SK-N-SH treated with all-trans-retinoic acid at 6 μM for 48 hours (cell line): ENCODE results near the gene DYNC1LI1.

Source experiments
- ARNTL ChIP-seq: fragments of 450-650 bp; formaldehyde crosslinking; IDR thresholded peaks from 2 replicates; pipeline ENCODE4 v1.5.0; 2020; ENCODE audit warnings: low read depth, mild to moderate bottlenecking, moderate library complexity, borderline replicate concordance
- CSRNP3 ChIP-seq: fragments of 250-450 bp; sonication (Bioruptor Pico); IDR thresholded peaks from 2 replicates; pipeline ENCODE4 v1.5.1; 2021; ENCODE audit warnings: mild to moderate bottlenecking, moderate library complexity
- RARB ChIP-seq: fragments of 250-450 bp; sonication (Bioruptor Pico); IDR thresholded peaks from 2 replicates; pipeline ENCODE4 v1.8.0; 2021; ENCODE audit warnings: mild to moderate bottlenecking, moderate library complexity

- TF ChIP-seq CSRNP3 (CRISPR knock-in tag): no peak
- no peak for TF ChIP-seq ARNTL
- TF ChIP-seq RARB (CRISPR knock-in tag): no peak
Observed at GRCh38 chr3:32500231-32500630, 70.4 kb downstream of the DYNC1LI1 start.
